Lung (tissue), 12 donors: ENCODE results near the gene ZHX3. TPM values are rescaled to one million over a fixed set of nuclear protein-coding genes. Genes with fewer than 3 reads are reported as not detected.

Experiments used
- ATAC-seq: fragments of 200-7000 bp; cut with Tn5 transposase; one replicate; pipeline ENCODE4 v1.9.1; 2020; ENCODE audit warnings: moderate number of reproducible peaks; ENCODE audit not compliant: insufficient read depth, low FRiP score
- DNase-seq, 3 donors: peaks; one replicate each; pipeline ENCODE4 v3.0.0-alpha.2; 2013 to 2017
- H3K27ac ChIP-seq, 2 donors: one replicate each; pipeline ENCODE4 v1.5.1; 2013; ENCODE audit warnings: mild to moderate bottlenecking in 2 of 2, moderate library complexity in 2 of 2, control low read depth in 1 of 2, inconsistent platforms in 1 of 2, low read depth in 1 of 2, low read length in 1 of 2
- H3K27me3 ChIP-seq, 3 donors: one replicate each; pipeline ENCODE4 v1.5.1; 2013; ENCODE audit warnings: low read length in 2 of 3; ENCODE audit not compliant: control insufficient read depth in 3 of 3, insufficient read depth in 3 of 3
- H3K36me3 ChIP-seq, 4 donors: one replicate each; pipeline ENCODE4 v1.5.1; 2013; ENCODE audit warnings: low read length in 4 of 4, mild to moderate bottlenecking in 1 of 4, moderate library complexity in 1 of 4; ENCODE audit not compliant: control insufficient read depth in 4 of 4, insufficient read depth in 4 of 4
- H3K4me1 ChIP-seq, 5 donors: one replicate each; pipeline ENCODE4 v1.5.1; 2013; ENCODE audit warnings: low read length in 5 of 5, mild to moderate bottlenecking in 2 of 5, moderate library complexity in 1 of 5; ENCODE audit not compliant: control insufficient read depth in 5 of 5, insufficient read depth in 5 of 5
- H3K4me3 ChIP-seq: one replicate; pipeline ENCODE4 v1.5.1; 2013; ENCODE audit warnings: mild to moderate bottlenecking, control low read depth, moderate library complexity
- H3K9ac ChIP-seq, 2 donors: one replicate each; pipeline ENCODE4 v1.5.1; 2013; ENCODE audit warnings: low read length in 2 of 2, control low read depth in 1 of 2; ENCODE audit not compliant: insufficient read depth in 1 of 2
- H3K9me3 ChIP-seq, 4 donors: one replicate each; pipeline ENCODE4 v1.5.1; 2013; ENCODE audit warnings: low read length in 3 of 4, mild to moderate bottlenecking in 1 of 4, moderate library complexity in 1 of 4; ENCODE audit not compliant: control insufficient read depth in 4 of 4, insufficient read depth in 3 of 4
- CTCF ChIP-seq: IDR thresholded peaks from 2 replicates; pipeline ENCODE4 v1.5.1; 2012; ENCODE audit warnings: mild to moderate bottlenecking; ENCODE audit errors: control extremely low read depth, extremely low read depth
- WGBS, 2 donors: extraction: QIAGEN DNeasy Blood & Tissue Kit; methylation state at CpG; one replicate each; pipeline ENCODE4 v1.1.7; 2013; 5-methylcytosine and 5-hydroxymethylcytosine counted together
- polyA plus RNA-seq, 2 donors: library from polyadenylated mRNA; stranded (reverse); fragments of 200-250 nt; gene quantifications; one replicate each; pipeline ENCODE4 v1.2.1, GENCODE V29; 2013
- total RNA-seq, 2 donors: library from RNA; depleted of rRNA in 1 of 2; stranded (reverse); fragments of >200 nt in 1 of 2; gene quantifications; one replicate each; pipeline ENCODE4 v1.2.1, GENCODE V29; 2014 to 2021
- donor health status: control.
- donor health status: control.
- donor health status: Bipolar disorder and iron deficiency.
- donor health status: healthy.
- donor health status: DM: yes; HTN: yes; CAD: no.

Gene ZHX3
- total and polyA plus RNA-seq, 4 donors = 8.3 to 48.2 (median 18.0) TPM

GRCh38 chr20:41166201-41167117 lies 151.1 kb downstream of the ZHX3 start:
- Histone ChIP-seq H3K9ac (no peak overlapping the region), H3K27me3 (no peaks in the 10 kb centered on the region), H3K4me3 (no peak overlapping the region), H3K9me3 (no peaks in the 10 kb centered on the region), H3K4me1 (peaks cover 0 to 4% (median 0%) of the 10 kb centered on the region in 5 donors), H3K27ac (no peak overlapping the region), H3K36me3 (peaks cover 15 to 83% (median 64%) of the 10 kb centered on the region in 4 donors)
- ATAC-seq (no peak), DNase-seq (no peak)
- 93 to 95% methylated on average over 27 of the region's 27 CpGs for WGBS, 2 donors
- TF ChIP-seq CTCF = no peak

GRCh38 chr20:41165001-41165882 lies 152.3 kb downstream of the ZHX3 start:
- Histone ChIP-seq H3K27ac (no peak overlapping the region), H3K27me3 (no peaks in the 10 kb centered on the region), H3K4me1 (peaks cover 0 to 6% (median 0%) of the 10 kb centered on the region in 5 donors), H3K9me3 (no peaks in the 10 kb centered on the region), H3K9ac (no peak overlapping the region), H3K4me3 (no peak overlapping the region), H3K36me3 (peaks cover 15 to 79% (median 63%) of the 10 kb centered on the region in 4 donors)
- ATAC-seq (no peak), DNase-seq (no peak)
- whole genome bisulfite sequencing, 2 donors = 89 to 91% methylated on average over 24 of the region's 24 CpGs
- TF ChIP-seq CTCF = no peak

- H3K27ac ChIP-seq = no peak overlapping the region
- H3K4me1 ChIP-seq = peaks cover 0 to 7% (median 0%) of the 10 kb centered on the region in 5 donors
- peaks cover 10 to 73% (median 58%) of the 10 kb centered on the region in 4 donors for H3K36me3 ChIP-seq
- WGBS, 2 donors = 94 to 95% methylated on average over 11 of the region's 11 CpGs
- no peak for DNase-seq
- no peak overlapping the region for H3K9ac ChIP-seq
- H3K4me3 ChIP-seq = no peak overlapping the region
- no peaks in the 10 kb centered on the region for H3K9me3 ChIP-seq
- TF ChIP-seq CTCF = no peak
- ATAC-seq = no peak
- no peaks in the 10 kb centered on the region for H3K27me3 ChIP-seq
Observed at GRCh38 chr20:41163821-41164220, 153.7 kb downstream of the ZHX3 start.
